Activated CD8-positive, alpha-beta memory T cell treated with anti-CD3 and anti-CD28 coated beads for 36 hours (primary cell): ENCODE measurements around the gene ETV3L. TPM values are rescaled to one million over a fixed set of nuclear protein-coding genes. Genes with fewer than 3 reads are reported as not detected.

ENCODE experiments used
- CTCF ChIA-PET: fragments of 350-600 bp; sonication (Branson Sonifier 250); formaldehyde crosslinking; loops from one replicate; lab custom pipeline; 2021; ENCODE audit warnings: antibody characterized with exemption; lab: Charles Lee
- POLR2A ChIA-PET: fragments of 350-600 bp; sonication (Branson Sonifier 250); formaldehyde crosslinking; loops from one replicate; lab custom pipeline; 2021; ENCODE audit warnings: antibody characterized with exemption; lab: Charles Lee
- total RNA-seq, 2 experiments: library from RNA; stranded (reverse); gene quantifications; one replicate each; pipeline ENCODE4 v1.2.3, GENCODE V29; 2021

Gene ETV3L
- total RNA-seq = not detected

DNA sequence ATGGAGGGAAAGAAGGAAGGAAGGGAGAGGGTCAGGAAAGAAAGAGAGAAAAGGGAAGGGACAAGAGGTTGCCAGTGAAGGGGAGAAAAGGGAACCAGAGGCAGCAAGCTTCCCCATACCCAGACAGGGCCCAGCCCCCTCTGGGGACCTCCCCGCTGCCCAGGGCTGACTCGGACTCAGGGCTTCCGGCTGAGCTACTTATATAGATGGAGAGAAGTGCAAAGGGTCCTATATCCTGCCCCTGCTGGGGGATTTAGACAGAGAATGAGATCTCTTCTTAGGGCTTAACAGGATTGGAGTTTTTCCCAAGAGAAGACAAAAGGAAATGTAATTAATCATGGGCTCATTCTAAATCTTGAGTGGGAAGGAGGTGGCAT, at the start of gene ETV3L:
Gene ETV3L (minus strand): TSS at position 176 of the 377 bp plus-strand sequence. CDS start 285 bp downstream, outside the sequence.
- POLR2A ChIA-PET = no interaction called here
- CTCF ChIA-PET = interaction anchor here (0.7 to 1.0 kb wide), 2 partner anchors 55 to 57 kb away, joined by 3 read pairs; no protein-coding TSS in a partner anchor

- ChIA-PET CTCF (interaction anchor here (0.9 to 1.6 kb wide), 3 partner anchors 8 to 58 kb away, joined by 3 to 10 read pairs (median 3); no protein-coding TSS in a partner anchor), POLR2A (no interaction called here)
Observed at GRCh38 chr1:157147906-157148700, 48.5 kb upstream of the ETV3L start.

DNA sequence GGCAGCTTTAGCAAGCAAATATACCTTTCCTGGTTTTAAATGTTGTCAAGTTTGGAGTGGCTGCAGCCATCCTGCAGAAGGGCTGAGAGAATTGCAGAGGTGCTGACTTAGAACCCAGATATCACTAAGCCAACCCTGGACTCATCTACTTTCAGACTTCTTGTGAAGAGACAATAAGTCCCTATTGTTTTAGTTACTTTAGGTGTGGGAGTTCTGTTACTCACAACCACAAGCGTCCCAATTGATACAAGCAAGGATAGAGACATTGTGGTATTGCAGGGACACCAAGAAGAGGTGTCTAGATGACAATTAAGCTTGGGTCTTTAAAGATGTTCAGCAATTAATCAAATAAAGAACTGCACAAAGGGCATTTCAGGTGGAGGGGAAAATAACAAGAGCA, 47.4 kb upstream of the ETV3L start:
- CTCF ChIA-PET = interaction anchor here (0.9 to 1.6 kb wide), 4 partner anchors 9 to 57 kb away, joined by 3 to 10 read pairs (median 3); no protein-coding TSS in a partner anchor
- POLR2A ChIA-PET = no interaction called here

- POLR2A ChIA-PET = no interaction called here
- CTCF ChIA-PET = interaction anchor here (0.8 to 1.3 kb wide), 4 partner anchors 10 to 56 kb away, joined by 3 to 6 read pairs (median 4); no protein-coding TSS in a partner anchor
Observed at GRCh38 chr1:157146244-157146643, 46.6 kb upstream of the ETV3L start.

- CTCF ChIA-PET = interaction anchor here (3.3 kb wide), 1 partner anchor 55 kb away, joined by 12 read pairs; no protein-coding TSS in a partner anchor
- POLR2A ChIA-PET = no interaction called here
Observed at GRCh38 chr1:157145076-157145475, 45.5 kb upstream of the ETV3L start.

DNA sequence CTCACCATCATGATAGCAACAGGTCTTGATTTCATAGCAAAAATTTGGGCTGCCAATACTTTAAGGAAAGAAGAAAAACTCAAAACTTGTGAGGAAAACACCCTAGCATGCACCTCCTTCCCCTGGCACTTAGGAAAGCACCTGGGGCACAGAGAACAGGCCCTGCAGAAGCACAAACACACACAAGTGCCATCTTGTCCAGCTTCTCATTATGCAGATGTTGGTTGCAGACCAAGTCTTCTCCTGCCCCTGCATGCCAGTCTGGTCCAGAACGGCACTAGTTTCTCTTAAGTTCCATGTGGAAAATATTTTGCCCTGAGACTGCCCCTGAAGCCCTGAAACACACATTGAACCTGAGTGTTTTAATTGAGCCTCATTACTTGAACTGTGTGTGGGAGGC, 44.9 kb upstream of the ETV3L start:
- ChIA-PET POLR2A (no interaction called here), CTCF (interaction anchor here (3.3 kb wide), 1 partner anchor 54 kb away, joined by 12 read pairs; no protein-coding TSS in a partner anchor)

DNA sequence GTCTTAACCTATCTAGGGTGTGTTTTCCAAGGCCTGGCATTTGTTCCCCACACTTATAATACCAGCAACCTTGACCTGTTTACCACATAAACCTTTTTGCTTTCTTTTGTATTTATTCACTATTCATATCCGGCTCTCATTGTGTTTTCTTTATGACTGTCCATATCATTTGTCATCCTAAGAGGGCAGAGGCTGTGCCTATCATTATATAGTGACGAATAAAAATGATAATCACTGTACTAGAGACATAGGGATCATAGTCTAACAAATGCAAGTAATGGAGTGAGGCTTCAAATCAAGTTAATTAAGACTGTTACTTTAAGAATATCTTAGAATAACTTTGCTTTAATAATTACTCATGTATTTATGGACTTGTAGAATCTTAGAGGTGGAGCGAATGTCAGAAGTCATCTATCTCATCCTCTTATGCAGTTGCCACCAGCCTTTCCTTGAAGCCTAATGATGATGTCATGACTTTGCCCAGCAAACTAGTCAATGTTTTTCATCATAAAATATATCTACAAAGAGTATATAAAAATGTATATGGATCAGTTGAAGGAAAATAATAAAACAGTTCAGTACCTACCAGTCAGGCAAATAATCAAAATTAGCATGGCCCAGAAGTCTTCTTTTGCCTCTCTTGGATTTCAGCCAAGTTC, 43.3 kb upstream of the ETV3L start:
- CTCF ChIA-PET = interaction anchor here (1.4 to 3.3 kb wide), 2 partner anchors 13 to 52 kb away, joined by 4 to 12 read pairs; no protein-coding TSS in a partner anchor
- POLR2A ChIA-PET = no interaction called here

- CTCF ChIA-PET = interaction anchor here (1.4 to 3.3 kb wide), 2 partner anchors 14 to 52 kb away, joined by 4 to 12 read pairs; no protein-coding TSS in a partner anchor
- POLR2A ChIA-PET = no interaction called here
Observed at GRCh38 chr1:157142201-157142600, 42.6 kb upstream of the ETV3L start.

- POLR2A ChIA-PET = no interaction called here
- CTCF ChIA-PET = interaction anchor here (4.3 kb wide), 1 partner anchor 13 kb away, joined by 21 read pairs; no protein-coding TSS in a partner anchor
Observed at GRCh38 chr1:157141212-157141855, 41.7 kb upstream of the ETV3L start.

DNA sequence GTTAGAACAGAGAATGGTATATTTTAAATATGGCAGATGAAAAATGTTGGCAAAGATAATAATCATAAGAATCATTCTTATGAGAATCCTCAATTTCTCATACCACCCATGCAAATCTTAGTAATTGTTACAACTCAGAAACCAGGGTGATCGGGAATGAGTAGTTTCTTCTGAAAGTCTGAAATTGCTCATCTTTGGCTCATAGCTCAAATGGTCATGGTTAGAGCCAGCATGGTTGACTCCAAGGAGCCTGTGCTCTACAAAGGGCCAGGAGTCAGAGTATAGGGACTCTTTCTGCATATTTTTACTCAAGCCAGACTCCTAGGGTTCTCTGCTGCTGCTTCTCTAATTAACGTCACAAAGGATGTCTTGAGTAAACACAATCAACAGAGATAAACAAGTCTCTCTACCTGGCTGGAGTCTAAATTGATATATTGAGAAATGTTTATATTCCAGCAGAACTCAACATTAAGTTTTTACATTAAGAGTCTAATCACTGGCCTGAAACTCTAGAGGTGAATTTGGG, 40.5 kb upstream of the ETV3L start:
- CTCF ChIA-PET = interaction anchor here (2.4 to 4.3 kb wide), 2 partner anchors 15 to 50 kb away, joined by 12 to 21 read pairs; no protein-coding TSS in a partner anchor
- POLR2A ChIA-PET = no interaction called here

- ChIA-PET POLR2A (interaction anchor here (0.6 kb wide), 1 partner anchor 16 kb away, joined by 3 read pairs; no protein-coding TSS in a partner anchor), CTCF (interaction anchor here (2.4 to 4.3 kb wide), 2 partner anchors 16 to 49 kb away, joined by 12 to 21 read pairs; no protein-coding TSS in a partner anchor)
Observed at GRCh38 chr1:157139052-157139715, 39.6 kb upstream of the ETV3L start.

GRCh38 chr1:157138220-157139051, 38.8 kb upstream of the ETV3L start, which contains the start of gene ETV3:
TSS of gene ETV3 (minus strand) at chr1:157138395. CDS start at chr1:157136352, 2,043 bp downstream.
- POLR2A ChIA-PET = interaction anchor here (0.6 kb wide), 2 partner anchors 17 to 338 kb away, joined by 3 read pairs; no protein-coding TSS in a partner anchor
- CTCF ChIA-PET = interaction anchor here (1.5 to 4.3 kb wide), 3 partner anchors 16 to 49 kb away, joined by 11 to 21 read pairs (median 12); no protein-coding TSS in a partner anchor

DNA sequence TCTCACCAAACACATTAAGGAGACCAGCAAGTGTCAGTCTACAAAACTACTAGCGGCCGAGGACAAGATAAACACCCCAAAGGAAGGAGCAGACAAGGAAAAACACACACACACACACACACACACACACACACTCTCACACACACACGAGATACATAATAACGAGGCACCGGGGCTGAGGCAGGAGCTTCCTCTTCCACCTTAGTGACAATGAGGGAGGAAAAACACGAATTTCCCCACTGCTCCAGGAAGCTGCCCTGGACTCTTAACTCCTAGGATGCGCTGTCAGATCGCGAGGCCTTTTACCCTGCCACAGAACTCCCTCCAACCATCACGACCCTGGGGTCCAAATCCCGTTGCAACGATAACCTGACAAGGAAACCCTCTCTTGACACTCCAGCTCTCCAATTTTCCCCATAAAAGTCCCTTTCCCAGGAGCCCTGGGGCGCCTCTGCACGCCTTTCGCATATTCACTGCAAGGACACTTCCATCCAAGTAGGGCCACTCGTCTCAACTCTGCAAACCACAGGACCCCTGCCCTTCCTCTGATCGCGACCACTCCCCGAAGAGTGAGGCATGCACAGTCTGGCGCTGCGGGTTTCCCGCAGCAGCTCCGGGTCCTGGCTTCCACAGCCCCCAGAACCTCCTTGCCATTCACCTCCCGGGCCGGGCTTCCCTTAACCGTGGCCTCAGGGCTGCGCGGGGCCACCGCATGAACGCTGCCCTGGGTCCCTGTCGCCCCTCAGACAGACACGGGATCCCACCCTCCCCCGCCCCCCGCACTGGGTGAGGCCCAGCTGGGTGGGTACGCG, 38.0 kb upstream of the ETV3L start:
- CTCF ChIA-PET = interaction anchor here (1.5 to 4.3 kb wide), 2 partner anchors 17 to 48 kb away, joined by 11 to 21 read pairs; no protein-coding TSS in a partner anchor
- POLR2A ChIA-PET = interaction anchor here (0.6 kb wide), 1 partner anchor 337 kb away, joined by 3 read pairs; no protein-coding TSS in a partner anchor

GRCh38 chr1:157137046-157137407, 37.4 kb upstream of the ETV3L start:
- ChIA-PET CTCF (interaction anchor here (1.5 to 4.3 kb wide), 2 partner anchors 18 to 47 kb away, joined by 11 to 21 read pairs; no protein-coding TSS in a partner anchor), POLR2A (no interaction called here)

DNA sequence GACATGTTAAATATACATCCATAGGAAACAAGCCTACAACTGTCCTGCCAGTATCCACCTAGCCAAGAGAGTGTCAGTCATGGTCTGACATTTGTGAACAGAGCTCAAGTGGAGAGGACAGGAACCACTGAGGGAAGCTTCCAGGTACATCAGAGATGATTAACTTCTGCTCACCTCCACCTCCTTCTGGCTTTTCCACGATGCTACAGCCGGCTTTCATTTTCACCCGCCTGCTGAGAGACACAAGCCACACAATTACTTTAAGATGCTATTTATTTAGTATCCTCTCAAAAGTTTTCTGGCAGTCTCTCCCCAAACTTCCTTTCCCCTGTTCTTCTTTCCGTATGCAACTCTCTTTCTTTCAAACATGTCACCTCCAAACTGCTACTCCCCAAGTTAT, 36.5 kb upstream of the ETV3L start:
- ChIA-PET CTCF (interaction anchor here (1.2 to 3.1 kb wide), 3 partner anchors 17 to 46 kb away, joined by 3 to 12 read pairs (median 11); no protein-coding TSS in a partner anchor), POLR2A (no interaction called here)

- CTCF ChIA-PET = interaction anchor here (1.0 to 3.1 kb wide), 4 partner anchors 18 to 45 kb away, joined by 3 to 12 read pairs (median 8); no protein-coding TSS in a partner anchor
- POLR2A ChIA-PET = no interaction called here
Observed at GRCh38 chr1:157135646-157136045, 36.0 kb upstream of the ETV3L start.
